Chondrocyte (in vitro differentiated cells): ENCODE measurements around the gene RASSF6. TPM values are rescaled to one million over a fixed set of nuclear protein-coding genes. Genes with fewer than 3 reads are reported as not detected.
"Not testable (repeated sequence)": the region's sequence is repeated elsewhere in the genome, so short reads cannot be mapped to it uniquely, and the experiment has no call there.

Experiments used
- DNase-seq: peaks from one replicate; pipeline ENCODE4 v3.0.0; 2021; ENCODE audit warnings: mixed read lengths, low spot score
- H3K27ac Mint-ChIP-seq: one replicate; pipeline ENCODE4 v1.8.0; 2021; ENCODE audit warnings: mild to moderate bottlenecking, moderate library complexity, mixed read lengths; ENCODE audit not compliant: unreplicated experiment
- H3K27me3 Mint-ChIP-seq: 2 replicates; pipeline ENCODE4 v1.8.0; 2021; ENCODE audit warnings: low read depth, mixed read lengths
- H3K36me3 Mint-ChIP-seq: 2 replicates; pipeline ENCODE4 v1.8.0; 2021; ENCODE audit warnings: low read depth, mixed read lengths
- H3K4me1 Mint-ChIP-seq: 2 replicates; pipeline ENCODE4 v1.8.0; 2021; ENCODE audit warnings: low read depth, mild to moderate bottlenecking, mixed read lengths
- H3K4me3 Mint-ChIP-seq: one replicate; pipeline ENCODE4 v1.8.0; 2021; ENCODE audit warnings: mild to moderate bottlenecking, moderate library complexity, mixed read lengths; ENCODE audit not compliant: unreplicated experiment
- H3K9me3 Mint-ChIP-seq: 2 replicates; pipeline ENCODE4 v1.8.0; 2021; ENCODE audit warnings: low read depth, mixed read lengths
- CTCF ChIP-seq: fragments of 200-600 bp; sonication (generic); IDR thresholded peaks from 2 replicates; pipeline ENCODE4 v1.5.0; 2021; ENCODE audit warnings: antibody characterized with exemption, mild to moderate bottlenecking, moderate library complexity
- total RNA-seq: library from RNA; stranded (reverse); gene quantifications from 3 replicates; pipeline ENCODE4 v1.2.1, GENCODE V29; 2021

Gene RASSF6
- total RNA-seq, 1 donor from 2014 or later, result not detected

GRCh38 chr4:73603854-73604584 lies 16.2 kb downstream of the RASSF6 start:
- no peak overlapping the region for H3K4me3 Mint-ChIP-seq
- H3K27ac Mint-ChIP-seq, result no peak overlapping the region
- peaks cover 1% of the 10 kb centered on the region for H3K4me1 Mint-ChIP-seq
- H3K9me3 Mint-ChIP-seq, result no peaks in the 10 kb centered on the region
- peaks cover 30% of the 10 kb centered on the region for H3K27me3 Mint-ChIP-seq
- no peak for TF ChIP-seq CTCF
- no peak for DNase-seq
- no peaks in the 10 kb centered on the region for H3K36me3 Mint-ChIP-seq

GRCh38 chr4:73603271-73603710 lies 16.9 kb downstream of the RASSF6 start:
- Mint-ChIP-seq H3K4me3 (no peak overlapping the region), H3K27ac (no peak overlapping the region), H3K4me1 (peaks cover 6% of the 10 kb centered on the region), H3K27me3 (peaks cover 30% of the 10 kb centered on the region), H3K9me3 (no peaks in the 10 kb centered on the region), H3K36me3 (no peaks in the 10 kb centered on the region)
- TF ChIP-seq CTCF, result no peak
- no peak for DNase-seq

GRCh38 chr4:73600954-73601353 lies 19.3 kb downstream of the RASSF6 start:
- H3K27me3 Mint-ChIP-seq, result peaks cover 24% of the 10 kb centered on the region
- no peak overlapping the region for H3K4me3 Mint-ChIP-seq
- DNase-seq, result no peak
- peaks cover 6% of the 10 kb centered on the region for H3K9me3 Mint-ChIP-seq
- TF ChIP-seq CTCF, result no peak
- peaks cover 6% of the 10 kb centered on the region for H3K4me1 Mint-ChIP-seq
- H3K27ac Mint-ChIP-seq, result no peak overlapping the region
- H3K36me3 Mint-ChIP-seq, result no peaks in the 10 kb centered on the region

GRCh38 chr4:73599182-73599581 lies 21.1 kb downstream of the RASSF6 start:
- no peak for DNase-seq
- Mint-ChIP-seq H3K36me3 (no peaks in the 10 kb centered on the region), H3K27ac (no peak overlapping the region), H3K4me3 (no peak overlapping the region), H3K27me3 (peaks cover 28% of the 10 kb centered on the region), H3K4me1 (peaks cover 6% of the 10 kb centered on the region), H3K9me3 (peaks cover 6% of the 10 kb centered on the region)
- TF ChIP-seq CTCF, result no peak

GRCh38 chr4:73597594-73597993 lies 22.6 kb downstream of the RASSF6 start:
- no peak overlapping the region for H3K27ac Mint-ChIP-seq
- no peak overlapping the region for H3K4me3 Mint-ChIP-seq
- H3K4me1 Mint-ChIP-seq, result peaks cover 6% of the 10 kb centered on the region
- TF ChIP-seq CTCF, result no peak
- H3K27me3 Mint-ChIP-seq, result peaks cover 28% of the 10 kb centered on the region
- H3K9me3 Mint-ChIP-seq, result peaks cover 6% of the 10 kb centered on the region
- no peaks in the 10 kb centered on the region for H3K36me3 Mint-ChIP-seq
- no peak for DNase-seq

- not testable (repeated sequence) for H3K9me3 Mint-ChIP-seq, H3K4me1 Mint-ChIP-seq, H3K4me3 Mint-ChIP-seq, H3K36me3 Mint-ChIP-seq, DNase-seq, H3K27ac Mint-ChIP-seq
- peaks cover 30% of the 10 kb centered on the region for H3K27me3 Mint-ChIP-seq
Observed at GRCh38 chr4:73597183-73597582, 23.1 kb downstream of the RASSF6 start.
